Ovary (tissue), 9 donors: ENCODE measurements around the gene CYTH1. TPM values are rescaled to one million over a fixed set of nuclear protein-coding genes. Genes with fewer than 3 reads are reported as not detected.
A peak's percentile ranks its signal among the peaks of the same experiment; 100 is the strongest.

Source experiments
- DNase-seq, 5 donors: peaks; one replicate each; pipeline ENCODE4 v3.0.0-alpha.2; 2019 to 2020
- H3K27ac ChIP-seq, 2 donors: fragments of 200-600 bp; one replicate each; pipeline versions ENCODE4 v1.5.1 to v1.8.0; 2019 to 2022
- H3K27me3 ChIP-seq: fragments of 200-600 bp; one replicate; pipeline ENCODE4 v1.8.0; 2022
- H3K36me3 ChIP-seq: fragments of 200-600 bp; sonication (generic); one replicate; pipeline ENCODE4 v1.5.1; 2019
- H3K4me1 ChIP-seq: one replicate; pipeline ENCODE4 v1.8.1; 2013; ENCODE audit warnings: mild to moderate bottlenecking, moderate library complexity; ENCODE audit not compliant: insufficient read depth
- H3K4me3 ChIP-seq: fragments of 200-600 bp; sonication (generic); one replicate; pipeline ENCODE4 v1.5.1; 2017
- H3K9me3 ChIP-seq, 2 donors: fragments of 200-600 bp in 1 of 2; sonication (generic) in 1 of 2; one replicate each; pipeline versions ENCODE4 v1.5.1 to v1.8.1; 2013 to 2019; ENCODE audit warnings: mild to moderate bottlenecking in 1 of 2, moderate library complexity in 1 of 2
- EP300 ChIP-seq: sonication (generic); formaldehyde crosslinking; IDR thresholded peaks from one replicate; pipeline ENCODE4 v1.6.1; 2017; ENCODE audit warnings: antibody characterized with exemption
- POLR2A ChIP-seq: fragments of 450-650 bp; IDR thresholded peaks from one replicate; pipeline ENCODE4 v1.6.1; 2017; ENCODE audit warnings: antibody characterized with exemption, mild to moderate bottlenecking, moderate library complexity
- WGBS, 3 donors: extraction: QIAGEN DNeasy Blood & Tissue Kit in 1 of 3; methylation state at CpG; one replicate each; pipeline versions ENCODE4 v1.1.5 to v1.1.7; 2013 to 2017; 5-methylcytosine and 5-hydroxymethylcytosine counted together
- intact Hi-C, 4 donors: fragments of 100-400 bp; cut with DNase I; formaldehyde crosslinking; loops; one replicate each; pipeline versions ENCODE4 v1.11.0 to v1.15.1; 2022 to 2023
- polyA plus RNA-seq, 2 donors: library from polyadenylated mRNA; stranded (reverse); fragments of 200-250 nt in 1 of 2; fragments of 350-450 nt in 1 of 2; fragmentation: Illumina TruSeq in 1 of 2; extraction: RNeasy Lipid Tissue Mini Kit (QIAGEN cat#74804) in 1 of 2; gene quantifications; one replicate each; pipeline ENCODE4 v1.2.3, GENCODE V29; 2013 to 2014
- total RNA-seq, 7 donors: library from RNA; depleted of rRNA in 2 of 7; stranded (reverse); fragments of >200 nt in 2 of 7; fragmentation: NEBNext Ultra II Directional in 3 of 7; extraction: Animal tissue kit (Norgen Biotek cat#: 25700) in 3 of 7; gene quantifications; one replicate each; pipeline versions ENCODE4 v1.1.0 to v1.2.4, GENCODE V29; 2016 to 2023
- TF ChIP-seq, protein P1 (sequence below), 3 donors: fragments of 450-650 bp in 2 of 3; fragments of 200-600 bp in 1 of 3; IDR thresholded peaks; one replicate each; pipeline versions ENCODE4 v1.5.1 to v1.8.0; 2016 to 2022; ENCODE audit warnings: antibody characterized with exemption in 3 of 3, mild to moderate bottlenecking in 1 of 3
- donor health status: DM: no; HTN: no; CAD: no; lungs with moderate emphysema.
- donor health status: DM: no; HTN: no; CAD: no.
- donor health status: Bipolar disorder and iron deficiency.
- donor health status: DM: yes; HTN: yes; CAD: no.
- donor health status: DM: no; HTN: no; CAD: no.
- donor health status: DM: yes; HTN: yes; CAD: no.

The CYTH1 gene
- total and polyA plus RNA-seq, 9 donors, result 15.1 to 35.3 (median 24.4) TPM

DNA sequence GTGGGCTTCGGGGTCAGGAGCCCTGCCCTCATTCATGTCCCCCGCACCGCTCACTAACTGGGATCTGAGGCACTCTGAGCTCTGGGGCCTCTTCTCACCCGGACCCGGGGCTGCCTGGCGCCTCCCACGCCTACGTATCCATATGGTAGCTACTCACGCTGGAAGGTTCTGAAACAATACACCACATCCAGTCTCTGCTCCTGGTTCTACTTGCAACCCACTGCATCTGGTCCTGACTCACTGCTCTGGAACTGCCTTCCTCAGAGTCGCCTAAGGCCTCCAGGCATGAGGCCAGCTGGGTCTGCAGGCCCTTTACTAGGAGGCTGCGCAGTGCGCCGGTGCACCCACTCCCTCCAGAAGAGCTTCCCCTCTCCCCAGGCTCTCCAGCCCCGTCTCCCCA lies 40.5 kb upstream of the CYTH1 start:
- Histone ChIP-seq H3K36me3 (no peaks in the 10 kb centered on the region), H3K27ac (no peak overlapping the region), H3K9me3 (no peaks in the 10 kb centered on the region)

DNA sequence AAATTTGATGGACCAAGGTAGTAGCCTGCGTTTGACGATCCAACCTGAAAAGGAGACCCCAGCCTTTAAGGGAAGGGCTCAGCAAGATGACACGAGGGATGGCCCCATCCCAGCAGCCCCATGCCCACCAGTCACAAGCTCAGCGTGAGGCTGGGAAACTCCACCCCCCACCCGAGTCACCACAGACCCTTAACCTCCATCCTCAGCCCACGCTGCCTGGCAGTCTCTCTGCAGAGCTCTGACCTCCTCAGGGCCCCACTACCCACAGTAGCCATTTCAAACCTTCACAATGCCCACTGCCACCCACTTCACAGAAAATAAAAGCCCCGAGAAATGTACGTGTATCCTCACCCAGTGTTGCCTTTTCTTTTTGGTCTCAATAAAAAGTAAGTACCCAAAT lies 39.9 kb upstream of the CYTH1 start:
- DNase-seq, result no peak
- 82 to 87% (median 85%) methylated on average over 8 of the region's 8 CpGs for WGBS, 3 donors
- no peak overlapping the region for H3K4me3 ChIP-seq
- no peaks in the 10 kb centered on the region for H3K4me1 ChIP-seq
- no peaks in the 10 kb centered on the region for H3K36me3 ChIP-seq
- intact Hi-C loops, result no loop called here
- no peak overlapping the region for H3K27ac ChIP-seq
- TF ChIP-seq, protein P1, sequence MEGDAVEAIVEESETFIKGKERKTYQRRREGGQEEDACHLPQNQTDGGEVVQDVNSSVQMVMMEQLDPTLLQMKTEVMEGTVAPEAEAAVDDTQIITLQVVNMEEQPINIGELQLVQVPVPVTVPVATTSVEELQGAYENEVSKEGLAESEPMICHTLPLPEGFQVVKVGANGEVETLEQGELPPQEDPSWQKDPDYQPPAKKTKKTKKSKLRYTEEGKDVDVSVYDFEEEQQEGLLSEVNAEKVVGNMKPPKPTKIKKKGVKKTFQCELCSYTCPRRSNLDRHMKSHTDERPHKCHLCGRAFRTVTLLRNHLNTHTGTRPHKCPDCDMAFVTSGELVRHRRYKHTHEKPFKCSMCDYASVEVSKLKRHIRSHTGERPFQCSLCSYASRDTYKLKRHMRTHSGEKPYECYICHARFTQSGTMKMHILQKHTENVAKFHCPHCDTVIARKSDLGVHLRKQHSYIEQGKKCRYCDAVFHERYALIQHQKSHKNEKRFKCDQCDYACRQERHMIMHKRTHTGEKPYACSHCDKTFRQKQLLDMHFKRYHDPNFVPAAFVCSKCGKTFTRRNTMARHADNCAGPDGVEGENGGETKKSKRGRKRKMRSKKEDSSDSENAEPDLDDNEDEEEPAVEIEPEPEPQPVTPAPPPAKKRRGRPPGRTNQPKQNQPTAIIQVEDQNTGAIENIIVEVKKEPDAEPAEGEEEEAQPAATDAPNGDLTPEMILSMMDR (IDR thresholded peaks at IDR 0.05), result no peak
- TF ChIP-seq POLR2A, result no peak
- TF ChIP-seq EP300, result no peak
- no peaks in the 10 kb centered on the region for H3K9me3 ChIP-seq
- no peaks in the 10 kb centered on the region for H3K27me3 ChIP-seq

More for the DNA sequence above, 40.5 kb upstream of the CYTH1 start:
- TF ChIP-seq EP300, result no peak
- no peak for TF ChIP-seq POLR2A
- TF ChIP-seq, protein P1 (IDR thresholded peaks at IDR 0.05), result no peak
- intact Hi-C loops, result no loop called here
- Histone ChIP-seq H3K4me1 (no peaks in the 10 kb centered on the region), H3K27me3 (no peaks in the 10 kb centered on the region), H3K4me3 (no peak overlapping the region)
- WGBS, 3 donors, result 61 to 68% (median 62%) methylated on average over 14 of the region's 14 CpGs
- DNase-seq, result peak in 1 of 5 donors; percentile 45

DNA sequence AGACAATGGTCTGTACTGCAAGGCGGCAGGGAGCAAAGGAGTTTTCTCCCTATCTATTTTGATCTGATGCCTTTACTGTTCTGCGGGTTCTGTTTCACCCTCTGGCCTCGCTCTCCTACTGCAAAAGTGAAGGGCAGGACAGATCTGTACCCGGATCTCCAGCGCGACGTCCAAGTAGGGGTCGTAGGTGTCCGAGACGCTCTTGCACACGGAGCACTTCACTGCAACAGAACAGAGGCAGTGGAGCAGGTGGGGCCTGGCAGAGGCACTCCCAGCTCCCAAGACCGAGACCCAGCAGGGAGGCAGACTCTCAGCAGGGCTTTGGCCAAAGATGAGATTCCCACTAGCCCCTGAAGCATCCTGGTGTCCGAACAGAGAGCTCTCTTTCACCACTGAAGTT lies 38.8 kb upstream of the CYTH1 start:
- Histone ChIP-seq H3K4me3 (no peak overlapping the region), H3K27ac (no peak overlapping the region), H3K9me3 (no peaks in the 10 kb centered on the region), H3K36me3 (no peaks in the 10 kb centered on the region), H3K27me3 (no peaks in the 10 kb centered on the region), H3K4me1 (no peaks in the 10 kb centered on the region)
- 87 to 95% (median 91%) methylated on average over 13 of the region's 13 CpGs for WGBS, 3 donors
- intact Hi-C loops, result no loop called here
- no peak for DNase-seq
- TF ChIP-seq EP300, result no peak
- no peak for TF ChIP-seq POLR2A
- TF ChIP-seq, protein P1 (IDR thresholded peaks at IDR 0.05), result no peak

DNA sequence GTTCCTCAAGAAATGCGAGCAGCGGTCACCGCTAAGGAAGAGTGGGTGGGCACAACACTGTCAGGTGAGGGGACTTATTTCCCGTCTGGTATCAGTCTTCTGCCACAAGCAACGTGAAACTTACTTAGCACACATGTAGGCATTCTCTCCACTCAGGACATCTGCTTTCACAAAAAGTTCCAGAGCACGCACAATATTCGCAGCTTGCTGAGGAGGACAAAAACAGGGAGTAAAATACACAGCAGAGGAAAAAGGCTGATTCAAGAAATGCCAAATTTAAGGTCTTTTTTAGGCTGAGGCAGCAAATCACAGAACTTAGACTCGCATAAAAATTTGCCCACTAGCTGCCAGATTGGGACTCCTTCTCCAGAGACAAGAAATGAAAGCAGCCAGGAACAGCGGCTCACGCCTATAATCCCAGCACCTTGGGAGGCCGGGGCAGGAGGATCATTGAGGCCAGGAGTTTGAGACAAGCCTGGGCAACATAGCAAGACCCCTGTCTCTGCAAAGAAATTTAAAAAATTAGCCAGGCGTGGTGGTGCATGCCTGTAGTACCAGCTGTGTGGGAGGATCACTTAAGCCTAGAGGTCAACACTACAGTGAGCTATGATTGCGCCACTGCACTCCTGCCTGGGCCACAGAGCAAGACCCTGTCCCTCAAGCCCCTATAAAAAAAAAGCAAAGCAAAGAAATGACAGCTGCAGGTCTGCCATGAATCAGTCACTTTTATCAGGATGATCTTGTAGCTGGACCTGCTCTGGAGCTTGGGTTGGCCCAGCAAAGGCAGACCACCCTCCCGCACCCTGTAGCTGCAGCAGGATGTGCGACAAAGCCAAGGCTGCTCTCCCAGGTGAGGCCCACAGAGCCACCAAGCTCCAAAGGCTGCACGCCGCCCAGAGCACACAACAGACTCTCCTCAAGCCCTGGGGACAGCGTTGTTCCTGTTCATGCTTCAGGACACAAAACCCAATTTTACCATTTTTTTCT lies 38.0 kb upstream of the CYTH1 start:
- 91 to 95% (median 93%) methylated on average over 18 of the region's 18 CpGs for WGBS, 3 donors
- Histone ChIP-seq H3K4me3 (no peak overlapping the region), H3K36me3 (no peaks in the 10 kb centered on the region), H3K27me3 (no peaks in the 10 kb centered on the region), H3K9me3 (no peaks in the 10 kb centered on the region), H3K27ac (no peak overlapping the region), H3K4me1 (no peaks in the 10 kb centered on the region)
- TF ChIP-seq POLR2A, result no peak
- TF ChIP-seq, protein P1 (IDR thresholded peaks at IDR 0.05), result no peak
- TF ChIP-seq EP300, result no peak
- DNase-seq, result no peak
- intact Hi-C loops, result no loop called here
